HG03354 (cell line): ENCODE measurements around the gene OLIG3.

ENCODE experiments used
- ATAC-seq: cut with Tn5 transposase; IDR thresholded peaks from one replicate; pipeline ENCODE4 v1.9.1; 2021; ENCODE audit warnings: mild to moderate bottlenecking; ENCODE audit not compliant: unreplicated experiment, poor library complexity, severe bottlenecking

The OLIG3 gene

DNA sequence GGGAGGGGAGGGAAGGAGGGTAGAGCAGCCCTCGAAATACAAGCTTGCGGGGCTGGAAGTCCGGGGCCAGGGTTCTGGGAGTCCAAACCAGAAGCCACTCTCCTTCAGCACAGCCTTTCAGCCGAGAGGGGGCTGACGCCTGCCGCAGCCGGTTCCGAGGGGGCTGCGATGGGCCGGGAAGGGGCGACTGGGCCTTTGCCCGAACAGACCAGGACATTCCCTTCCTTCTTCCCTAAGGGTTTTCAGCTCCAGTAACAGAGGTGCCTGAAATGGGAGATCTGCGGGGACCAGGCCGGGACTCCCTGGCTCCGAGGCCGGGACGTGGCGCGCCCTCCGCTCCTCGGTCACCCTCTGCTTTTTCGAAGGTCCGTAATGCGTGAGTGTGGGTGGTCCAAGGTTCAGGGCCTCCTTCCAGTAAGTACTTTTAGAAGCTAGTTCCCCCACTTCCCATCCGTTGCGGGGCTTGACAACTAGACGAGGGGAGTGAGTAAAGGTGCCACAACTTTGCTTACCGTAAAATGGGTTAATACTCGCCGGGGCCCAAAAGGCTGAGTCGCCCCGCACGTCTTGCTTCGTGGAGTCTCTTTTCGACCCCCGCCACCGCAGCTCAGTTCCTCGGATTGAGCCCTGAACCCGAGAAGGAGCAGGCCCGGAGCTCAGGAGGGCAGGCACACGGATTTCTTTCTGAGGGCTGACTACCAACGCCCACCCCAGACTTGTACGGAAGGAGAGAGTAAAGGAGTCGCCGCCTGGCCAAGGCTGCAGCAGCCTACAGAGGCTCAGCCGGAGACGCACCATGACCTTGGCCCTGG lies 2.9 kb upstream of the OLIG3 start:
- ATAC-seq: no peak

- no peak for ATAC-seq
Observed at GRCh38 chr6:137496368-137496767, 2.2 kb upstream of the OLIG3 start.

- no peak for ATAC-seq
Observed at GRCh38 chr6:137495703-137496336, 1.6 kb upstream of the OLIG3 start.

DNA sequence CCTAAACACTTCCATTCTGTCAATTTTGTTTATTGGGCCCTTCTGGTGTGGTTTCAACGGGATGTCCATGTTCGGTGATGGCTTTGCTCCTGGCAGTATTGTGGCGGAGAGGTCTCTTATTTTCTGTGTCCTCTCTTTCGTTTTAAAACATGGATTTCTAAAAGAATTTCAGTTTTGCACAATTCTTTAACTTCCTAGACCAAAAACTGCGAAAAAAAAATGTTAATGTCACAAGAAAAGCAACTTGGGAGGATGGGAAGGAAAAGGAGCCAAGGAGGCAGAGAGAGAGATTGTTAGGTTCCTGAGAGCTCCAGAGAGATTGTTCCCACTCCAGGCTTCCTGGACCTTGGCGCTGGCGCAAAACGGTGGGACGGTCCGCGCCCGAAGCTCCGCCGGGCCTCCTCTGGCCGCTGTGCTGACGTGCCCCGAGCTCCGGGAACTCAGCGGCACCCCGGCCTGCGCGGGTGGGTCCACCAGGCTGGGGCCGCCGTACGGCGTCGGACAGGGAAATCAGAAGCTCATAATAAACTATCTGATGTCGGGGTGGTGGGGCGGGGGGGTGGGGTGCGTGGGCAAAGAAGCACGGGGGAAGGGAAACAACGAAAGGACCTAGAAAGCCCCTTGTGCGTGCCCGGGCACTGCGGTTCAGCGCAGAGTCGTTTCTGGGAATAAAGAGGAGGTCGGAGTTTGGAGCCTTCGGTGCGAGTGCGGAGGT lies 951 bp upstream of the OLIG3 start:
- no peak for ATAC-seq

- ATAC-seq: no peak
Observed at GRCh38 chr6:137493218-137494038, 766 bp downstream of the OLIG3 start.

DNA sequence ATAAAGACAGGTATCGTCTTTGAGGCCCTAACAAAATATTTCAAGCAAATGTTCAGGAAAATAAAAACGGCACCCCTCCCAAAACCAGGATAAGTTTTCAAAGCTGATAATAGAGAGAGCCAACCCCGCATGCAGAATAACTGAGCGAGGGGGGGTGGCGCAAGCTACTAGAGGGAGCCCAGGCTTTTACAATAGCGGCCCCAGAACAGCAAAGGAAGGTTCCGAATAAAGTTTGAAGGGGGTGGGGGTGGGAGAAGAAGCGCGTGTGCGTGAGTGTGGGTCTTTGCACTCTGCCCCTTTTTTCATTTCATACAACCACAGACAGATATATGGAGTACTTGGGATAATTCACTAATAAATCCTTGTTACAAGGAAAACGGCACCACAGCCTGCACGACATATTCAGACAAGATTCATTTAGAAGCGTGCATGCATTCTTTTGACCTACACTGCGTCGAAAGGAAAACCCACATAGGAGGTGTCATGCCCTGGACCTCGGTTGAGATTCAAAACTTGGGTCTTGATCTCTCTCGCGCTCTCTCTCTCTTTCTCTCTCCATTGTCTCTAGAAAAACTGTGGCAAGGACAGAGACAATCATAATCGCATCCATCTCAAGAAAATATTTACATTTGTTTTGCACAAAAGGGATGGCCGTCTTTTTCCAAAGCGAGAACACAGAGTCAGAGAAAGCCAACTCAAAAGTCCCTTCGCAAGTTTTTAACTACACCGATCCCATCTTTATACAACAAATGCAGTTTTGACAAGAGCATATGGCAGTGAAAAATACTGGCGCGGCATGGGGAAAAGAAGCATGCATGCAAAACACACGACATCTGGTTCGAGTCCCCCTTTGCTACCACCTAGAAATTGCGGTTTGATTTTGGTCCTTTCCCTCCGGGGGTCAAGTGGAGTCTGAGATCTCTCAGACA lies 1.6 kb downstream of the OLIG3 start:
- no peak for ATAC-seq

DNA sequence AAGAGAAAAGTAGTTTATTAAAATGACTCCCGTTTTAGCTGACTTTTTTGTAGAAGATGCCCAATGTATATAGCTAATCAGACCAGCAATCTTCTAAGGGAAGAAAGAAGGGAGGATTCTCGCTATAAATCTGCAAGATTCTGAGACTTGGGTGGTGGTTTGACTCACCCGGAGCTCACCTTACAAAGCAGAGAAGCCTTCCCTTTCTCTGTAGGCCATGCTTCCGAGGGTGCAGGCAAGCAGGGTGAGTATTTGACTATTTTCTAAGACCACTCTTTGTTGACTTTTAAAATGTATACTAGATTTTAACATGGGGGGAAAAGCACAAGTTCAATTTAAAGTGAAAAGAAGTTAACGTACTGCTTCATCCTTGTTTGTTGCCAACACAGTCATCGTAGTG lies 2.7 kb downstream of the OLIG3 start:
- ATAC-seq: no peak

- ATAC-seq: no peak
Observed at GRCh38 chr6:137490961-137491360, 3.2 kb downstream of the OLIG3 start.

DNA sequence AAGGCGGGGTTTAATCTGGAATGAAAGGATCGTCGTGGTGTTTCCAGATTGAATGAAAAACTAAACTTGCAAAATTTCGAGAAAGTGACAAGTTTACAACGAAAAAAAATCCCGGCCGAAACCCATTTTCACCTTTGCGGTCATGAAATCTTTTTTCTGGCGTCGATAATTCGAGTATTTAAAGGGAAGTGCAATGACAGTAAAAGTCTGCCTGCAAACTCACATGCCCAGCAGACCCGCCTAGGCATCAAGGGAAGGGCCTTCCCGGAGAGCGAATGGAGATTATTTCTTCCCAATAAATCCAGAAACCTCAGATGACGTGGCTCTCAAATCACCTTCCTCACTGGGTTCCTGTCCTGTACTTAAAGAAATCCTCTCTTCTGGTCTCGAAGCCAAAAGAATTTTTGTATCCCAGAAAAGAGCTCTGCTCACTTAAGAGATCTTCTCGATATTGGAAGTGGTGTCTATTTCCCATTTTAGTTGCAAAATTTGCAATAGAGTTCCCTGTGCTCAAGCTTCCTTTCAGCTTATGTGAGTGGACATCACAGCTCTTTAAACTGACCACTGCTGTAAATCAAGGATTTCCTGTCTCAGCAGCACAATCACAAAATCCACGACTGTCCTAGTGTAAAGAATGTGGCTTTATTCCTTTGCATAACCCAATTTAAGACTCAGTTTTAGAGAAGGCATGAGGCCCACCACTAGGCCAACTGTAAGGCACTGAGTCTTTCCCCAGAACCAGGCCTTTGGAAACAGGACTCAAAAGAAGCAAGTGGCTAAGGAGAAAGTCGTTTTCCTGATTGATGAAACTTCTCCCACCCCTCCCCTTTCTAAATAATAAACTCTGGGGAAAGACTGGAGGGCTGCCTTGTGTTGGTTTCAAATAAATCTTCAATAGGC lies 3.9 kb downstream of the OLIG3 start:
- ATAC-seq: no peak

DNA sequence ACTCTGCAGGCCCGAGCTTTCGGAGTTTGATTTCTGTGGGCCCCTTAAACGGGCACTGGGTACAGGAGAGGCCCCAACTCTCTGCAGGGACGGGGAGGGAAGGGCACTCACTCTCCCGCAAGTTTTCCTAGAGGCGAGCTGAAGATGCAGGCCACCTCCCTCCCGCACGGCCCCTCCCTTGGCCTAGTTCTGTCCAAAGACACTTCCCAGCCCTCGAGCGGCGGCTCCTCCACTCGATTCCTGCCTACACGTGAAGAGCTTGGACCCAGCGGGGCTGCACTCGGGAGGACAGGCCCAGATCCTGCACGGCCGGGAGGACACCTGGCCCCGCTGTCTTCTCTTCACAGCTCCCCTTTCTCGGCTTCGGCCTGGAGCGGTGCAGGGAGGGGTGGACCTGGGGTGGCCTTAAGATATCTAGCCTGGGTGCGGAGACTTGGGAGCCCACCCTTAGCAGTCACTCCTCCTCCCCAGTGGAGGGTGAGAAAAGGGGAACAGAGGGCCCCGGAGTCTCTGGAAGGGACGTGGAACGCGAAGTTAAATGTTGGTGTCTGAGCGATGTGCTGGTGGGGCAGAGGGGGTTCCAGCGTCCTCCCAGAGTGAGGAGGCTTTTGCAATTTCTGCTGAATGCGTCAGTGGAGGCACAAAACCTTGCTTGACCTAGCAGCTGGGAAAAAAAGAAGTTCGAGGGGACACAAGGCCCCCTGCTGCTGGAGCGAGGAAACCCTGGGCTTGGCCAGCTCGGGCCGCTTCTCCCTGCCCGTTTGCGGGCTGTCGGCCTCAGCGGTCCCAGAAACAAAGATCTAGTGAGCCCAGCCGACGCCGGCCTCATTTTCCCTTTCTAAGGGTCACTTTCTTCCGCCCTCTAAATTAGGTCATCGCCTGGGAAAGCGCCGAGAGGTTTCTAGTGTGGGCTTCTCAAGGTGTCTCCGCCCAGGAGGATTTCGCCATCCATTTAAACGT lies 4.9 kb downstream of the OLIG3 start:
- no peak for ATAC-seq

- no peak for ATAC-seq
Observed at GRCh38 chr6:137488150-137489045, 5.8 kb downstream of the OLIG3 start.

GRCh38 chr6:137487869-137488149 lies 6.4 kb downstream of the OLIG3 start:
- no peak for ATAC-seq

- ATAC-seq: no peak
Observed at GRCh38 chr6:137487181-137487868, 6.9 kb downstream of the OLIG3 start.

DNA sequence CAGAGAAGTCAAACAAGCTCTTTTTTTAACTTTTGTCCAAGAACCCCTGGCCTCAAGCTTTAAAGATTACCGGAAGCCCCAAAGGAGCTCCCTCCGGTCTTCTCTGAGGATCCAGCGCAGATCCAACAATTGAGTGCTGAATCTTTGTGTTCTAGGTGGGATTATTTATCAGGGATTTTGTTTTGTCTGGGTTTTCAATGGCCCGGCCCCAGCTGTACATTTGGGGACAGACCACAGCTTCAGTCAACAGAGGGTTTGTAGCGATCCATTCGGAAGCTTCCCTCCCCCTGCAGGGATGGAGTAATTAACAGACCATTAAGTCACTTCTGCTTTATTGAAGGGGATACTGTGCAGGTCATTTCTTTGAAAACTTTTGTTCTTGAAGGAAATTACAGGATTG lies 7.8 kb downstream of the OLIG3 start:
- ATAC-seq: no peak

- ATAC-seq: no peak
Observed at GRCh38 chr6:137480431-137480830, 13.8 kb downstream of the OLIG3 start.

- ATAC-seq: no peak
Observed at GRCh38 chr6:137475103-137475502, 19.1 kb downstream of the OLIG3 start.
